Stimulated activated CD8-positive, alpha-beta memory T cell treated with anti-CD3 and anti-CD28 coated beads, Interleukin-15, amount 100 ng/mL, for 1 hour (primary cell): ENCODE results near the gene GAN.
A peak's percentile ranks its signal among the peaks of the same experiment; 100 is the strongest.
"Not testable (repeated sequence)": the region's sequence is repeated elsewhere in the genome, so short reads cannot be mapped to it uniquely, and the experiment has no call there.

Experiments
- DNase-seq: peaks from one replicate; pipeline ENCODE4 v3.0.0-alpha.2; 2020; ENCODE audit warnings: low read depth

GAN gene

DNA sequence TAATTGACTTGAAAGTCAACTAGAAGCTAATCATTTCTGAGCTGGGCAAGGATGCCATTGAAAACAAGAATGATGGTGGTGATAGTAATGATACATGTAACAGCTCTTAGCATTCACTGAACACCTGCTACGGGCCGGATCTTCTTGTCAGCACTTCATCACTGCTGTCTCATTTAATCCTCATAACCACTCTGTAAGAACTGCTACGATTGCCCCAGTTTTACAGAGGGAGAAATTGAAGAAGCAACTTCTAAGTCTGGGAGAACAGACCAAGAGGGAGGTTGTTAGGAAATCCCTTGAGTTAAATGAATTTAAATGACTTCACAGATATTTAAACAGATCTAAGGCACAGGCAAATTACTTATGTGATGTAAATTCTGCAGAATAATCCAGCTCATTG, 7.0 kb upstream of the GAN start:
- DNase-seq: no peak

DNA sequence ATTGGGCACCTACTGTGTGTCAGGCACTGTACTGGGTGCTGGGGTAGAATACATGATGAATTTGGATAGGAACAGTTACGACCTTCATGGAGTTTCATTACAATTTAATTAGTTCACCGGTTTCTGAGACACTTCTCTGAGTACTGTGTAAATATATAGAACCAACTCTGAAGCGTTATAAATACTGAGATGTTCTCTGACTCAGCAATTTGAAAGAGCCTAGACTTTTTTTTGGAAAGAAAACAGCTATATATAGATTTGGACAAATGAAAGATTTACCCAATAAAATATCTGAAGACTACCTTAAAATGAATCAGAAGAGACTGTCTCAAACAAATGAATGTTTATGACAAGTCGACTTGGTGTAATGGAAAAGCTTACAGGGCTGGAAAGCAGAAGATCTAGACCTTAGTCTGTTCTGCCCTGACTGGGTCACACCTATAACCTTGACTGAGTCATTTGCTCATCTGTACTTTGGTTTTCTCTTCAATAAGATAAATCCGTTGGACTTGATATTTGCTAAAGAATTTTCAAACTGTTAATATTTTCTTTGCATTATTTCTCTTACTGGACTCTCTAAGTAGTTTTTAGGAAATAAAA, 4.6 kb upstream of the GAN start:
- no peak for DNase-seq

DNA sequence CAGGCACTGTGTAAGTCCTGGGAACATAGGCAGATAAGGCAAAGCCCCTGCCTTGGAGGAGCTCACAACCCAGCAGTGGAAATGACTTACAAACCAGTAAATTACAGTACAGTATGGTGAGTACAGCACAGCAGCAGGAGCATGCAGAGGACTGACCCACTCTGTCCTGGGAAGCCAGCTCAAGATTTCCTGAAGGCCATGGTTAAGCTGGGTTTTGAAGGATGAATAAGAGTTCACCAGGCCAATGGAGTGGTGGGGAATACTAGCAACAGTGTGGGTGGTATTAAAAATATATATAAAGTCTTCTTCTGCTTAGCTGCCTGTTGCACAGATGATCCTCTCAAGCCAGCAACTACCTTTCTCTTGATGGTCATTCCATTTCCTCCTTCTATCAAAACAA, 3.0 kb upstream of the GAN start:
- DNase-seq: no peak

DNA sequence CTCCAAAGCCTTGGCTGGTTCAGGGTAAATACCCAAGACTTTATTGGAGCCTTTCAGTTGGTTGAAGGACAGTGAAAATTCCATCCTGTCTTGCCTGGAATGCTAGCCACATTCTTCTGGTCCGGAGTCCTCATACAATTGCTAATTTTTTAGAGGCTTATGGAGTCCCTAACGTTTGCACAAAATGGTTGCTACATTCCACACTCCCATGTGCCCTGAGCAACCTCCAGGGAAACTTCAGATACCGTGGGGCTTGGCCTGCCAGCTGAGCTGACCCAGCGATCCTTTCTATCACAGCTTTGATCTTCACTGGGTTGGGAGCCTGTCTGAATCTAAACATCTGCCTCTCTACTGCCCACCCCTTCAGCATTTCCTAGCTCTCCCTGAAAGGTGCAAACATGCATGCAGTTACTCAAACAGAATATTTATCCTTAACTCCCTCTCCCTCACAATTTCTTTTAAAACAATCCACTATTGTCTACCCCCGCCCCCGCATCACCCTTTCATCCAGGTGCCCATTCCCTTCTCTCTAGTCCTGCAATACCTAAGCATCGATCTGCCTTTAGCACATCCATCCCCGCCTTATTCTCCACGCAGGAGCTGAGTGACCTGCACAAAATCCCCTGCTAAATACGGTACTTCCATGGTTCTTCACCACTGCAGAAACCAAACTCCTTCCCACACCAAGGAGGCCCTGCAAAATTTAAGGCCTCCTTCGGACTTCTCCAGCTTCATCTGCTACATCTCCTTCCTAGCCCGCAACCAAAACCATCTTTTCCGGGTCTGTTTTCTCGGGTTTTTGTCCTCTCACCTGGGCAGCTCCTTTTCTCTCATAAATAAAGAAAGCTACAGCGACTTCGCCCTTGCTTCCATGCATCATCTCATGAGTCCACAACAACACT, 810 bp upstream of the GAN start:
- DNase-seq: no peak

DNA sequence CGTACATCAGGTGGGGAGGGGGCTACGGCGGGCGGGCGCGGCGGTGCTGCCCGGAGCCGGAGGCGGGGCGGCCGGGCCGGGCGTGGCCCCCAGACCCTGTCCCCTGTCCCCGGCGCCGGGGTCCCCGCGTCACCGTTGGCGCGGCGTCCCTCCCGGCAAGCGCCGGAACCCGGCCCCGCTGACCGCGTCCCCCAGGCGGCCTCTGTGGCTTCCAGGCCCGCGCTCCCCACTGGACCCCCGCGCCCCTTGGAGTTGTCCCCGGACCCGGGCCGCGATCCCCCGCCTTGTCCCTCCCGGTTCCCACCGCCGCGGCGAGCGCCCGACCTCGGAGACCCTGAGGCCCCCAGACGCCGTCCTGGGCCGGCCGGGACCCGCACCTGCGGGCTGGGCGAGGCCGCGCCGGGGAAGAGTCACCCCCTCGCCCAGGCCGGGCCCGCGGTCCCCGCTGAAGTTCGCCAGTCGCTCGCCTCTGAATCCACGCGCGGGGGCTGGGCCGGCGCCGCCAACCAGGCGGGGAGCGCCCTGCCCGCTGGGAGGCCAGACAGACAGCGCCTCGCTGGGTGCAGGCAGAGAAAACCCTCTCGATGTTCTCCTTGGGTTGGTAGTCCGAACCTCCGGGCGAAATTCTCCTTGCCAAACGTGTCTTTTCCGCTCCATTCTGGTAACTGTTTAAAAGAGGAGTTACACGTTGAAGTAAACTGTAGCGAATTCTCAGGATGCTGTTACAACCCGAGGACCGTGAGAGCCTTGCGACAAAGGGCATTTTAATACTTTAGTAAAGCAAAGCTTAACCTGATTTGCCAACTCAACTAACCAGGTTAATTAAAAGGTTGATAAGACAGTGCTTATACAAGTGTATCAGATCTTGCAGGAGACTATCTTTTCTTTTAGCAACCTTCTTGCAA, 761 bp downstream of the GAN start:
- DNase-seq: peak; percentile 8

DNA sequence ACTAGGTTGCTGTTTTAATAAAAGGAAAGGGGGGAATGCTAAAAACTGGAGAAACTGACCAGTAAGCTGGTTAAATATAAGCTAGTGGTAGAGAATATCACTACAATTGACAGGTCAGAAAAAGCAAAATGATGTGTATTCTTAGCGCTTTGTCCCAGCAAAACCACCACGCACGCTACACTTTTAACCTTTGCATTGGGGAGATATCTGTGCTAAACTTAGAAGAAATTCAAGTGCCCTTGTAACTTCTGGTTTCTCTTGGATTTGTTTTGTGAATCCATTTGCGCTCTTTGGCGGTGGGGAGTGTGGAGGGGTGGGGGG, 1.4 kb downstream of the GAN start:
- no peak for DNase-seq

DNA sequence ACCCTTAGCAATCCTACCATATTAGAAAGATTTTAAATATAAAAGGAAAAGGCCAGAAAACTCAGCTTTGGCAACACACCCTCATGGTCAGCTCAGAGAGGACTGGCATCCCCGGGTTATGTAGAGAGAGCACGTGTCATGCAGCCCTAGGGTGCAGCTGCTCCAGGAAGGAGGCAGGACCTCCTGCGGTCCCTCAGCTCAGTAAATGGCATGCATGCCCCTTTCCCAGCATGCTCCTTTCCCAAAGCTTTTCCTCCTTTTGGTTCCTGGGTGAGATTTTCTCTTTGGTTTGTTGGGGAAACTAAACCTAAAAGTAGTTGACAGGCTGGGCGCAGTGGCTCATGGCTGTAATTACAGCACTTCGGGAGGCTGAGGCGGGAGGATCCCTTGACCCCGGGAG, 3.9 kb downstream of the GAN start:
- DNase-seq: no peak

DNA sequence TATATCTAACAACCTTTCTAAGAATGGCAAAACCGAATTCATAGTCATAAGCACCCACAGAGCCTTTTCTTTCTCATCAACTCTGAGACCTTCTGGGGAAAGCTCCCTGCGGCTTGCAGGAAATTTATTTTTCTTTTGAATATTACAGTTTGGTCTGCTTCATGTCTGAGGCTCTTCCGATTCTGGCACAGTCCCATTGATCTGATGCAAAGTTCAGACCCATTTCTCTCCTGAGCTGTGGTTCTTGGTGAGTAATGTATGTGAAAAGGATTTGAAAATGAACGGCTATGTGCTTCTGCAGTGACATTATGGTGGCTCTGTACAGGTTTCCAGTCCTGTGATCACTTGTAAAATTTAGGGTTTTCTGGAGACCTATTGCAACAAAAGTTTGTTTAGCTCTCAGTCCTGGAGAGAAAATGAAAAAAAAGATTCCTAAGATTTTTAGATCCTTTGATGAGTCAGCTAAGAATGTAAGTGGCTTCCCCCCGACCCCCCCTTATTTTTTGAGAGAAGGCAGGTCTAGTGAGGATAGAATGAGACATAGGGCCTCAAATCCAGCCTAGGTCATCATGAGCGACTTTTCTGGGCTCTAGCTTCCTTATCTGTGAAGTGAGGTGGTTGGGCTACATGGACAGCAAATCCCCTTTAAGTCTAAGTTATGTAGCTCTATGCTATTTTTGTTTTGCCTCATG, 4.6 kb downstream of the GAN start:
- DNase-seq: no peak

DNA sequence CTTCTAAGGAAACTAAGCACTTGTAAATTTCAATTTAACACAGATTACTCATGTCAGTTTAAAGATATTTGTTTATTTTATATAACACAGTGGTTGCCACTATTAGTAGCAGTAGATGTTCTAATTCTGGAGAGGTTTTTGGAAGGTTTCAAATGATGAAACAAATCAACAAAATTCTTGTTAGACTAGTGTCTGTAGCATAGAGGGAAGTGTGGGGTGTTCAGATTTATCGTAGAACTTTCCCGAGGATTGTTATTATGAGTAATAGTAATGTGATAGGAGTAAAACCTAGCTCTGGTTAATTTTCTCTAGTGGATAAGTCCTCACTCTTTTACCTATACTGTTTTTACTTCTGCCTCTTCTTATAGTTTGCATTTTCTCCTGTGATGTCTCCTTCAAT, 6.3 kb downstream of the GAN start:
- DNase-seq: no peak

DNA sequence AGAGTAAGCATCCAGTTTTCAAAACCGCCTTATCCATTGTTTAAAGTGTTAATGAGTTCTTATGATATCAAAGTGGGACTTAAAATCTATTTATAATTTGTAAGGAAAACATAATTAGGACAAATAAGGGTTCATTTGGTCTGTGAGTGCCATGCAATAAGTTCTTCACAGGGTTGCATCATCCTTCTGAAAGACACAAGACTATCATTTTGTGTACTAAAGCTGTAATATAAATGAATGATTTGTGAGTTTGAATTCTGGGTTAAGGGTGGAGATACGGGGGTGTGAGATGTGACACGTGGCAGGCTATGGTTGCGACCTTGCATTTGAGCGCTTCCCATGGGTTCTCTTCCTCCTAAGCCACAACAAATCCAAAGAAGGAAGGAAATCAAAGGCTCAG, 6.8 kb downstream of the GAN start:
- DNase-seq: no peak

DNA sequence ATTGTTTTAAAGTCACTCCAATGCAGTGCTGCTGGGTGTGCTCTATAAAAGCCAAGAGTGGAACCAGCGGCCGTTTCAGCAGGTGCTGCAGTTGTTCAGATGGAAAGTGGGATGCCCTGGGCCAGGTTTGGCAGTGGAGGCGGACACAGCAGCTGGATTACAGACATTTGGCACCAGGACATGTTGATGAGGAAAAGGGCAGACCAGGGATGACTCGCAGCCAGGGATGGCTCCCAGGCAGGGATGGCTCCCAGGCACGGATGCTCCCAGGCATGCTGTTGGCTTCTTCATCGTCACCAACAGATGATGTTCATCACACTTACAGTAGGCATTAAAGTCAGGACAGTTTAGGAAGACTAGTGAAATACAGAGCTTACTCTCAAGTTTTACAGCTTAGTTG, 10.0 kb downstream of the GAN start:
- DNase-seq: no peak

DNA sequence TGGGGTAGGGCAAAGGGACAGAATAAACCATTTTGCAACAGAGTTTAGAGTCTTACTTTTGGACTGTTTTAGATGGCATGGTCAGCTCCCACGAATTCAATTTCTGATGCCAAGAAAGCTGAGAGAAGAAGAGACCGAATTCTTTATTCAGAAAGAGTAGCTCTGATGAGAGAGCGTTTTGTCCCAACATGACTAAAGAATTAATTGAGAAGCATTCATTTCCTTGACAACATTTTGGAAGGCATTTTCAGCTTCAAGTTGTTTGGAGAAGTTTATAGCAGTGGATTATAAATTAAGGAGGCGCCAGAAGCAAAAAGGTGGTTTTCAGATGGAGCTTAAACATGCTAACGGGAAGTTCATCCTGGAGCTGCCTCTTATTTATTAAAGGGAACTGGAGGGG, 12.2 kb downstream of the GAN start:
- no peak for DNase-seq

DNA sequence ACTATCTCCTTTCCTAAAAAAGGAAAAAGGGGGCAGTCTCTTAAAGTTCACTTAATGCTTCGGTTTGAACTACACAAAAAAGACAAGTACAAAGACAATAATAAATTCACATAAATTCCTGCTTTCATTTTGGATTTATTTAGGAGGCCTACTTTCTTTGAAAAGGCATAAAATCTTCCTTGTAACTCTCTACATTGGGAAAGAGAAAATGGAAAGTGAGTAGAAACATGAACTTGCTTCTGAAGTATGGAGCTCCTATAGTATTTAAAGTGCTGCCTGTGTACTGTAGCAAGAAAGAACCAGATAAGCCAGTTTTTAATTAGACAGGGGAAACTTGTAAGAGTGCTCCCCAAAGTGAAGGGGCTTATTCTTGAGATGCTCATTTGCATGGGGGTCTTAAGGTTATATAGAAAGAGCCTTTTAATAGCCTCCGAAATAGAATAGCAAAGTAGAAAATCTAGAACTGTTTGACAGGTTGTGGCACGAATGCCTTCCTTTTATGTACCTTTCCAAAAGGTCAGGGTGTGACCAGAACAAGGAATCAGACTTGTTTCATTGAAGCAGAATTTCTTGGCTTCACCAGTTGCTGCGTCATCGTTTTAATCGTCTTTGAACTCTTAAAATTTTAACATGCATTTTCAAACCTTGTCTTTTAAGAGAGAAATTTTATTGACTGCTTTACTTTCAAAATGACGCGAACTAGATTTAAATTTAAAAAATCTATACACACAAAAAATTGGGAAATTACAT, 12.9 kb downstream of the GAN start:
- DNase-seq: no peak

DNA sequence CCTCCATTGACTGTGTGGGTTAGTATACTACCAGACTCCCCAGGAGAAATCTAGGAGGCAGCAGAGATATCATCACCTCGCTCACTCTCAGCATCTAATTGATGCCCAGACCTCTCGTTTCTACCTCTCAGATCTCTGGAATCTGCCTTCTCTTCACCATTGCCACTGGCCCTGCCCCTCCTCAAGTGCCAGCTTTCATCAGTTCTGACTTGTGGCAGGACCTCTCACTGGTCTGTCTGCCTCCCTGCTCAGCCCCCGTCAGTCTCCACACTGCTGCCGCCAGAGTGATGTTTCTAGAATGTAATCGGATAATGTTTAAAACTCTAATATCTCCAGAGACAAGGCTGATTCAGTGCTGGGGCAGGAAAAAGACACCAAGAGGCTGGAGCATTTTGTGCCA, 15.2 kb downstream of the GAN start:
- no peak for DNase-seq

DNA sequence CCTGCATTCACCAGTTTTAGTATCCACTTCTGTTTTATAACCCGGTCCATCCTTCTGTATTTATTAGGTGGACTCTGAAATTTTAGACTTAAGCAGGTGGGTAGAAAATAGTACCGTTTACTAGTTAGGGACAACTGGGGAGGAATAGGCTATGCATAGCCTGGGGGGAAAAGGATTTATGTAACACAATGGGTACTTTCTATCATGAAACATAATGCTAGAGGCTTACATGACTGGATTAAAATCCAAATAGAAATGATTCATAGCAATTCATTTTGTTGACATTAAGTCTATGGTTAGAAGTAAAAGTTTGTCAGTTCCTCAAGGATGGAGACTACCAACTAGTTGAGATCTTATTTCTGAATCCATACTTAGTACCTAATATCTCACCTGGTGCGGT, 18.6 kb downstream of the GAN start:
- no peak for DNase-seq

DNA sequence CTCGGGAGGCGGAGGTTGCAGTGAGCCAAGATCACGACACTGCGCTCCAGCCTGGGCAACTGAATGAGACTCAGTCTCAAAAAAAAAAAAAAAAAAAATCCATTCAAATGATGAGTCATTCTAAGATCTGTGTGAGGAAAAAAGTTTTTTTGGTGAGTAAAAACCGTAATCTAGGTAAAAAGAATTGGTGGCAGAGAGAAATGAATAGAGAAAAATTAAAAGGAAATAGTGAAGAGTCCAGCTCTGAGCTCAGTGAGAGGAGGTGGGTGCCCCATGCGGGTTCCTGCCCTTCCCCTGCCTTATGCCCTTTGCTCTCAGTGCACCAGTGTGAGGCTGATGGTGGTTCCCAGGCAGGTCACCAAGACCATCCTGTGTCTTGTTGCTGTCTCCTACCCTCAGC, 20.9 kb downstream of the GAN start:
- no peak for DNase-seq

DNA sequence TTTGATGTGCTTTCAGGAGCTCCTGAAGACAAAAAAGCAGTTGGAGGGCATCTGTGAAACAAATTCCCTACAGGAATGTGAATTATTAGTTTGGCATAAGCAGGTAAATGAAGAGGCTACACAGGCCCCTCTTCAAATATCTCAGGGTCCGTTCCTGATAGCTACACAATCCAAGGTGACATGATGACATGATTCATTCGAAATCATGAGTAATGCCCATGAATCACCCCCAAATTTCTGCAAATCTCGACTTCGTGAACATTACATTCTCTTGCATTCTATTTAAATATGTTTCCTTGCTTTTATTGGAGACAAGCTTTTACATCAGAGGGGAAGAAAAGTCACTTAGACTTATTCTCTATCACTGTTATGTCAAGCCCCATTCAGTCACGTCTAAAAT, 22.3 kb downstream of the GAN start:
- DNase-seq: no peak

DNA sequence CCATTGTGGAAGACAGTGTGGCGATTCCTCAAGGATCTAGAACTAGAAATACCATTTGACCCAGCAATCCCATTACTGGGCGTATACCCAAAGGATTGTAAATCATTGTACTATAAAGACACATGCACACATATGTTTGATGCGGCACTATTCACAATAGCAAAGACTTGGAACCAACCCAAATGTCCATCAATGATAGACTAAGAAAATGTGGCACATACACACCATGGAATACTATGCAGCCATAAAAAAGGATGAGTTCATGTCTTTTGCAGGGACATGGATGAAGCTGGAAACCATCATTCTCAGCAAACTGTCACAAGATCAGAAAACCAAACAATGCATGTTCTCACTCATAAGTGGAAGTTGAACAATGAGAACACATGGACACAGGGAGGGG, 30.4 kb downstream of the GAN start:
- not testable (repeated sequence) for DNase-seq

DNA sequence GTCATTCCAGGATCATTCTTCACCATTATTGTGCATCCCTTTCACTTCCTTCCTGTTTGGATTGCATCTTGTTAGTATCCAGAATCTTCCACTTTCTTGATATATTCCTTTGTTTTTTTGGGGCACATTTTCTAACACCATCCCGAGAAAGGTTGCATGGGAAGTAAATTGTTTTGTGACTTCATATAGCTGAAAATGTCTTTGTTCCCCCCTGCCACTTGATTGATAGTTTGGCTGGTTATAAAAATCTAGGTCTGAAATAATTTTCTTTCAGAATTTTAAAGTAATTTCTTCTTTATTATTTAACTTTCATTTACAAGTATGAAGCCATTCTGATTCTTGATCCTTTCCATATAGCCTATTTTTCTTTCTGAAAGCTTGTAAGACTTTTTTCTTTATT, 32.7 kb downstream of the GAN start:
- no peak for DNase-seq

DNA sequence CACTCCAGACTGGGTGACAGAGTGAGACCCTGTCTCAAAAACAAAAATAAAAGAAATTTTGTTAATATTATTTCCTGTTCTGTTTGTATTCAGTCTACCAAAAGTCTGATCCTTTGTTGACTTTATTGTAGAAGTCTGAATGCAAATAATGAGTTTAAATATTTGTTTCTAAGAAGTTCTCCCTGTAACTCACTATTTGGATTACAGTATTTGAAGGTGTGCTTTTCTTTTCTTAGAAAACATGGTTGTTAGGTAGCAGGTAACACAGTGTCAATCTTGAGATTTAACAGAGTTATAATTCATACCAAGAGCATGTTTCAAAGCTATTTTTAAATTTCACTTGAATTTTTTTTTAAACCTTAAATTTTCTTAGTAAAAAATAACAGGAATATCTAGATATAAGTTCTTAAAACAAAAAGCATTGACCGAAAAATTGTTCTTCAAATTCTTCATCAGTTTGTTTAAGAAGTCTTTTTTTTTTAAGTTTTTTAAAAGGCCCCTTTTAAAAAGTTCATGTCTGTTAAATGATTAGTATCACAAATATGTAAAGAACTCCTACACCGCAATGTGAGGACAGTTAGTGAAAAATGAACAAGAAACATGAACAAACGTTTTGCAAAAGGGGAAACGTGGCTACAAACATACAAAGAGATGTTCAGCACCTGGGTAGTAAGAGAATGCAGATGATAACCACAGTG, 35.0 kb downstream of the GAN start:
- DNase-seq: no peak

DNA sequence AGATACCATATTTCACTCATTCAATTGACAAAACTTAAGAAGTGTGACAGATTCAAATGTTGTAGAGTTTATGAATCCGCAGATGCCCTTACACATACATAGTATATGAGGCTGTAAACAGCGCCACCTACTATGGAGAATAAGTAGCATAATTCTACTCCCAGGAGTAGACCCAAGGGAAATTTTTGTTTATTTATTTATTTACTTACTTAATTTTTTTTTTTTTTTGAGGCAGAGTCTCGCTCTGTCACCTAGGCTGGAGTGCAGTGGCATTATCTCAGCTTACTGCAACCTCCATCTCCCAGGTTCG, 35.5 kb downstream of the GAN start:
- DNase-seq: no peak
